Measurements from ENCODE around the gene EPX. TPM values are rescaled to one million over a fixed set of nuclear protein-coding genes. Genes with fewer than 3 reads are reported as not detected.

The EPX gene
- total RNA-seq, 2 experiments from 2014 or later: not detected

Other genes starting within 250 kb of the EPX start
- under 1 TPM in 1 of 2 experiments, not detected in 1; 0.14 TPM for gene CUEDC1, start 237.3 kb upstream of the EPX start, total RNA-seq
- 10 to 100 TPM; 21.3 to 26.3 TPM for gene VEZF1, start 204.5 kb upstream of the EPX start, total RNA-seq
- 100 to 1,000 TPM; 271 to 368 TPM for gene SRSF1, start 185.5 kb upstream of the EPX start, total RNA-seq
- gene DYNLL2, start 109.3 kb upstream of the EPX start, total RNA-seq: 10 to 100 TPM; 21.3 to 28.3 TPM
- under 1 TPM; 0.16 to 0.27 TPM for gene OR4D1, start 44.3 kb upstream of the EPX start, total RNA-seq
- gene OR4D2, start 25.7 kb upstream of the EPX start, total RNA-seq: not detected
- gene MKS1, start 26.5 kb downstream of the EPX start, total RNA-seq: 10 to 100 TPM; 20.4 to 22.5 TPM
- under 1 TPM in 1 of 2 experiments, not detected in 1; 0.14 TPM for gene LPO, start 45.9 kb downstream of the EPX start, total RNA-seq
- gene MPO, start 88.2 kb downstream of the EPX start, total RNA-seq: under 1 TPM in 1 of 2 experiments, not detected in 1; 0.07 TPM
- gene TSPOAP1, start 136.1 kb downstream of the EPX start, total RNA-seq: 10 to 100 TPM; 11.8 to 12.4 TPM
- gene SUPT4H1, start 159.5 kb downstream of the EPX start, total RNA-seq: 100 to 1,000 TPM; 106 to 129 TPM
- gene RNF43, start 224.8 kb downstream of the EPX start, total RNA-seq: 1 to 10 TPM in 1 of 2 experiments, under 1 TPM in 1; 0.71 to 1.0 TPM